Left lung (tissue), 10 donors: Measurements from ENCODE around the gene BPGM. TPM values are rescaled to one million over a fixed set of nuclear protein-coding genes. Genes with fewer than 3 reads are reported as not detected.

Source experiments
- ATAC-seq: fragments of 200-7000 bp; cut with Tn5 transposase; one replicate; pipeline ENCODE4 v1.9.1; 2020; ENCODE audit warnings: moderate library complexity
- DNase-seq, 4 donors: peaks; one replicate each; pipeline ENCODE4 v3.0.0-alpha.2; 2013 to 2020
- H3K27ac ChIP-seq, 2 donors: fragments of 200-600 bp; sonication (generic) in 1 of 2; one replicate each; pipeline versions ENCODE4 v1.5.0 to v1.8.0; 2020 to 2021
- H3K27me3 ChIP-seq, 2 donors: fragments of 200-600 bp; sonication (generic) in 1 of 2; one replicate each; pipeline versions ENCODE4 v1.5.0 to v1.8.0; 2020 to 2021
- H3K36me3 ChIP-seq, 2 donors: fragments of 200-600 bp; sonication (generic) in 1 of 2; one replicate each; pipeline versions ENCODE4 v1.5.0 to v1.8.0; 2020 to 2021
- H3K4me1 ChIP-seq, 2 donors: fragments of 200-600 bp; one replicate each; pipeline ENCODE4 v1.8.0; 2021
- H3K4me3 ChIP-seq, 2 donors: fragments of 200-600 bp; sonication (generic) in 1 of 2; one replicate each; pipeline versions ENCODE4 v1.5.0 to v1.8.0; 2020 to 2021; ENCODE audit warnings: mild to moderate bottlenecking in 1 of 2
- H3K9me3 ChIP-seq, 2 donors: fragments of 200-600 bp; sonication (generic) in 1 of 2; one replicate each; pipeline versions ENCODE4 v1.5.0 to v1.8.0; 2020 to 2021
- CTCF ChIP-seq, 2 donors: fragments of 200-600 bp; sonication (generic) in 1 of 2; IDR thresholded peaks; one replicate each; pipeline versions ENCODE4 v1.5.0 to v1.8.0; 2021; ENCODE audit warnings: antibody characterized with exemption in 2 of 2
- intact Hi-C, 2 donors: fragments of 100-400 bp; cut with DNase I; formaldehyde crosslinking; loops; one replicate each; pipeline versions ENCODE4 v1.11.2 to v1.14.2; 2022
- polyA plus RNA-seq, 6 donors: library from polyadenylated mRNA; unstranded; fragments of 120-200 nt; gene quantifications; one replicate each; pipeline ENCODE4 v1.2.1, GENCODE V29; 2013; ENCODE audit not compliant: insufficient read length in 6 of 6
- total RNA-seq, 2 donors: library from RNA; stranded (reverse); fragmentation: NEBNext Ultra II Directional; extraction: Animal tissue kit (Norgen Biotek cat#: 25700); gene quantifications; one replicate each; pipeline ENCODE4 v1.2.1, GENCODE V29; 2021
- donor health status: DM: no; HTN: yes; CAD: no.
- donor health status: DM: no; HTN: no; CAD: no.

Gene BPGM
- total and polyA plus RNA-seq, 8 donors = 16.0 to 38.9 (median 26.7) TPM

GRCh38 chr7:134718211-134718875 lies 71.7 kb downstream of the BPGM start:
- no peak for TF ChIP-seq CTCF (IDR thresholded peaks at IDR 0.05)
- H3K27me3 ChIP-seq = no peaks in the 10 kb centered on the region
- H3K4me3 ChIP-seq = no peak overlapping the region
- DNase-seq (no peak), ATAC-seq (no peak)
- no peaks in the 10 kb centered on the region for H3K4me1 ChIP-seq
- no peaks in the 10 kb centered on the region for H3K9me3 ChIP-seq
- no peaks in the 10 kb centered on the region for H3K36me3 ChIP-seq
- H3K27ac ChIP-seq = no peak overlapping the region
- intact Hi-C loops = no loop called here

- intact Hi-C loops = no loop called here
- peak overlapping the region in 1 of 2 donors; percentile 63 for H3K27ac ChIP-seq
- H3K4me3 ChIP-seq = no peak overlapping the region
- TF ChIP-seq CTCF (IDR thresholded peaks at IDR 0.05) = no peak
- no peaks in the 10 kb centered on the region for H3K36me3 ChIP-seq
- no peaks in the 10 kb centered on the region for H3K27me3 ChIP-seq
- no peaks in the 10 kb centered on the region for H3K9me3 ChIP-seq
- ATAC-seq (peak; percentile 33), DNase-seq (peak in 1 of 4 donors; percentile 28)
- H3K4me1 ChIP-seq = no peaks in the 10 kb centered on the region
Measured at GRCh38 chr7:134720091-134720935, 73.7 kb downstream of the BPGM start.

- ATAC-seq (no peak), DNase-seq (no peak)
- Histone ChIP-seq H3K4me3 (no peak overlapping the region), H3K27me3 (no peaks in the 10 kb centered on the region), H3K4me1 (no peaks in the 10 kb centered on the region), H3K27ac (peak overlapping the region in 1 of 2 donors; percentile 63), H3K36me3 (no peaks in the 10 kb centered on the region), H3K9me3 (no peaks in the 10 kb centered on the region)
- intact Hi-C loops = no loop called here
- TF ChIP-seq CTCF (IDR thresholded peaks at IDR 0.05) = no peak
Measured at GRCh38 chr7:134721171-134721570, 74.5 kb downstream of the BPGM start.

GRCh38 chr7:134722786-134723322 lies 76.2 kb downstream of the BPGM start:
- Histone ChIP-seq H3K36me3 (no peaks in the 10 kb centered on the region), H3K9me3 (no peaks in the 10 kb centered on the region), H3K27ac (no peak overlapping the region), H3K4me3 (no peak overlapping the region), H3K27me3 (no peaks in the 10 kb centered on the region), H3K4me1 (no peaks in the 10 kb centered on the region)
- intact Hi-C loops = no loop called here
- ATAC-seq = no peak
- DNase-seq = no peak
- TF ChIP-seq CTCF (IDR thresholded peaks at IDR 0.05) = no peak

- DNase-seq = no peak
- H3K4me1 ChIP-seq = no peaks in the 10 kb centered on the region
- no peaks in the 10 kb centered on the region for H3K9me3 ChIP-seq
- no peak overlapping the region for H3K27ac ChIP-seq
- H3K36me3 ChIP-seq = no peaks in the 10 kb centered on the region
- no peak for TF ChIP-seq CTCF (IDR thresholded peaks at IDR 0.05)
- no peak overlapping the region for H3K4me3 ChIP-seq
- no peak for ATAC-seq
- intact Hi-C loops = no loop called here
- no peaks in the 10 kb centered on the region for H3K27me3 ChIP-seq
Measured at GRCh38 chr7:134723892-134724291, 77.2 kb downstream of the BPGM start.
